Panc1 (cell line): ENCODE data around the gene TMEM259. TPM values are rescaled to one million over a fixed set of nuclear protein-coding genes. Genes with fewer than 3 reads are reported as not detected.

Experiments used
- ATAC-seq: fragments of 200-7000 bp; cut with Tn5 transposase; 2 replicates; pipeline ENCODE4 v1.9.1; 2020; ENCODE audit warnings: mild to moderate bottlenecking, moderate library complexity
- BruUV-seq: library from RNA; stranded (reverse); fragments of 400-500 nt; replicated peaks from 2 replicates; lab custom pipeline; 2021; lab: Mats Ljungman, UMichigan
- CTCF ChIA-PET: fragments of 300-600 bp; sonication (Branson Sonifier 250); formaldehyde crosslinking; loops from one replicate; lab custom pipeline; 2022; ENCODE audit warnings: antibody characterized with exemption; lab: Charles Lee
- POLR2A ChIA-PET: fragments of 300-600 bp; sonication (Branson Sonifier 250); formaldehyde crosslinking; loops from one replicate; lab custom pipeline; 2022; ENCODE audit warnings: antibody characterized with exemption; lab: Charles Lee
- DNase-seq: peaks from one replicate; pipeline ENCODE4 v3.0.0-alpha.2; 2010; ENCODE audit warnings: low read depth, low spot score
- H3K27ac ChIP-seq: 2 replicates; pipeline ENCODE4 v1.5.1; 2011; ENCODE audit warnings: mild to moderate bottlenecking, low read length, inconsistent platforms
- H3K27me3 ChIP-seq: fragments of 200-500 bp; sonication (Bioruptor generic); 2 replicates; pipeline ENCODE4 v1.6.0; 2014; ENCODE audit warnings: low read length, inconsistent platforms; ENCODE audit not compliant: control insufficient read depth, insufficient read depth
- H3K36me3 ChIP-seq: fragments of 200-500 bp; sonication (Bioruptor generic); 2 replicates; pipeline ENCODE4 v1.5.1; 2014; ENCODE audit warnings: inconsistent platforms, mild to moderate bottlenecking, low read length, moderate library complexity; ENCODE audit not compliant: control insufficient read depth, insufficient read depth
- H3K4me1 ChIP-seq: 2 replicates; pipeline ENCODE4 v1.5.1; 2011; ENCODE audit warnings: inconsistent platforms, mild to moderate bottlenecking, low read length, moderate library complexity; ENCODE audit not compliant: control insufficient read depth, insufficient read depth
- H3K4me3 ChIP-seq, 2 experiments: 2 replicates each; pipeline ENCODE4 v1.5.1; 2011 to 2012; ENCODE audit warnings: low read depth in 2 of 2, low read length in 2 of 2, mild to moderate bottlenecking in 2 of 2, inconsistent platforms in 1 of 2, moderate library complexity in 1 of 2
- H3K9me3 ChIP-seq: fragments of 200-500 bp; sonication (Bioruptor generic); 2 replicates; pipeline ENCODE4 v1.5.1; 2014; ENCODE audit warnings: low read depth, mild to moderate bottlenecking, inconsistent platforms, low read length, moderate library complexity; ENCODE audit not compliant: control insufficient read depth, insufficient read depth
- POLR2AphosphoS5 ChIP-seq: IDR thresholded peaks from 2 replicates; pipeline ENCODE4 v1.6.1; 2012; ENCODE audit warnings: mild to moderate bottlenecking, low read depth, low read length, moderate library complexity
- REST ChIP-seq, 2 experiments: IDR thresholded peaks; 2 replicates each; pipeline ENCODE4 v1.6.1; 2011 to 2012; ENCODE audit warnings: low read depth in 2 of 2, control low read depth in 1 of 2, low read length in 1 of 2, mild to moderate bottlenecking in 1 of 2, moderate library complexity in 1 of 2; ENCODE audit not compliant: insufficient read depth in 1 of 2
- SIN3A ChIP-seq: IDR thresholded peaks from 2 replicates; pipeline ENCODE4 v1.6.1; 2012; ENCODE audit warnings: low read depth, mild to moderate bottlenecking, low read length, moderate library complexity, borderline replicate concordance; ENCODE audit not compliant: insufficient read depth
- TCF7L2 ChIP-seq: IDR thresholded peaks from 2 replicates; pipeline ENCODE4 v1.6.1; 2011; ENCODE audit warnings: mild to moderate bottlenecking, low read depth, low read length, inconsistent platforms
- in situ Hi-C: cut with HindIII; loops from 2 replicates; pipeline ENCODE4 v1.10.0; 2016; ENCODE audit warnings: low sequenced_read_pairs, low pct_unique_long_range_greater_than_20kb
- intact Hi-C: fragments of 100-400 bp; cut with micrococcal nuclease; formaldehyde crosslinking; loops from one replicate; pipeline ENCODE4 v1.10.0; 2022; ENCODE audit not compliant: unreplicated experiment
- total RNA-seq: library from RNA; stranded (reverse); gene quantifications from one replicate; pipeline ENCODE4 v1.2.1, GENCODE V29; 2021; ENCODE audit not compliant: unreplicated experiment
- TF ChIP-seq, protein P1 (sequence below): fragments of 450-650 bp; IDR thresholded peaks from 2 replicates; pipeline ENCODE4 v1.5.1; 2017; ENCODE audit warnings: mild to moderate bottlenecking

TMEM259 gene
- total RNA-seq, 1 experiment from 2014 or later: 193 TPM

GRCh38 chr19:1066251-1066747 is 45.4 kb upstream of the TMEM259 start:
- peaks cover 17% of the 10 kb centered on the region for H3K4me1 ChIP-seq
- H3K27me3 ChIP-seq: no peaks in the 10 kb centered on the region
- peak overlapping the region; percentile 66 for H3K27ac ChIP-seq
- BruUV-seq: no TSS peak
- no peak for DNase-seq
- intact Hi-C loops: no loop called here
- in situ Hi-C loops: no loop called here
- CTCF ChIA-PET: no interaction called here
- no peak for ATAC-seq
- H3K36me3 ChIP-seq: no peaks in the 10 kb centered on the region; the same call in 1 of the 2 replicates
- H3K9me3 ChIP-seq: no peaks in the 10 kb centered on the region
- POLR2A ChIA-PET: no interaction called here
- peak overlapping the region; percentile 45 to 59 for H3K4me3 ChIP-seq
- TF ChIP-seq, protein P1, sequence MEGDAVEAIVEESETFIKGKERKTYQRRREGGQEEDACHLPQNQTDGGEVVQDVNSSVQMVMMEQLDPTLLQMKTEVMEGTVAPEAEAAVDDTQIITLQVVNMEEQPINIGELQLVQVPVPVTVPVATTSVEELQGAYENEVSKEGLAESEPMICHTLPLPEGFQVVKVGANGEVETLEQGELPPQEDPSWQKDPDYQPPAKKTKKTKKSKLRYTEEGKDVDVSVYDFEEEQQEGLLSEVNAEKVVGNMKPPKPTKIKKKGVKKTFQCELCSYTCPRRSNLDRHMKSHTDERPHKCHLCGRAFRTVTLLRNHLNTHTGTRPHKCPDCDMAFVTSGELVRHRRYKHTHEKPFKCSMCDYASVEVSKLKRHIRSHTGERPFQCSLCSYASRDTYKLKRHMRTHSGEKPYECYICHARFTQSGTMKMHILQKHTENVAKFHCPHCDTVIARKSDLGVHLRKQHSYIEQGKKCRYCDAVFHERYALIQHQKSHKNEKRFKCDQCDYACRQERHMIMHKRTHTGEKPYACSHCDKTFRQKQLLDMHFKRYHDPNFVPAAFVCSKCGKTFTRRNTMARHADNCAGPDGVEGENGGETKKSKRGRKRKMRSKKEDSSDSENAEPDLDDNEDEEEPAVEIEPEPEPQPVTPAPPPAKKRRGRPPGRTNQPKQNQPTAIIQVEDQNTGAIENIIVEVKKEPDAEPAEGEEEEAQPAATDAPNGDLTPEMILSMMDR: no peak
- no peak for TF ChIP-seq SIN3A
- TF ChIP-seq POLR2AphosphoS5: no peak
- TF ChIP-seq TCF7L2: no peak
- TF ChIP-seq REST (IDR thresholded peaks at IDR 0.05; ENCODE audit: insufficient read depth in 1 of 2, low read depth in 2 of 2, low read length in 1 of 2): no peak

GRCh38 chr19:1065606-1066109 is 44.7 kb upstream of the TMEM259 start:
- H3K27me3 ChIP-seq: no peaks in the 10 kb centered on the region
- in situ Hi-C loops (no loop called here), intact Hi-C loops (no loop called here)
- DNase-seq (no peak), ATAC-seq (peak; percentile 55)
- no peaks in the 10 kb centered on the region; the same call in 1 of the 2 replicates for H3K36me3 ChIP-seq
- peak overlapping the region; percentile 66 for H3K27ac ChIP-seq
- H3K4me3 ChIP-seq: peak overlapping the region in 1 of 2 experiments; percentile 59; a peak in 2 of 4 replicates
- H3K9me3 ChIP-seq: no peaks in the 10 kb centered on the region
- TF ChIP-seq, protein P1: no peak
- TF ChIP-seq POLR2AphosphoS5 (no peak), SIN3A (no peak), TCF7L2 (no peak), REST (IDR thresholded peaks at IDR 0.05; ENCODE audit: insufficient read depth in 1 of 2, low read depth in 2 of 2, low read length in 1 of 2) (no peak)
- ChIA-PET CTCF (no interaction called here), POLR2A (interaction anchor here (0.6 kb wide), 1 partner anchor 11 kb away, joined by 5 read pairs; no protein-coding TSS in a partner anchor)
- peaks cover 17% of the 10 kb centered on the region for H3K4me1 ChIP-seq
- no TSS peak for BruUV-seq
